Hepatocyte (in vitro differentiated cells): Measurements from ENCODE around the gene ARPP21.

Experiments used
- CTCF ChIP-seq: fragments of 200-600 bp; sonication (generic); IDR thresholded peaks from 2 replicates; pipeline ENCODE4 v1.5.1; 2016; ENCODE audit warnings: antibody characterized with exemption, mild to moderate bottlenecking; ENCODE audit not compliant: poor library complexity
- EZH2 ChIP-seq: fragments of 200-600 bp; sonication (generic); IDR thresholded peaks from 2 replicates; pipeline ENCODE4 v1.6.1; 2016; ENCODE audit warnings: antibody characterized with exemption, mild to moderate bottlenecking, borderline replicate concordance
- EZH2phosphoT487 ChIP-seq: fragments of 200-600 bp; sonication (generic); IDR thresholded peaks from one replicate; pipeline ENCODE4 v1.6.1; 2018; ENCODE audit warnings: antibody characterized with exemption, mild to moderate bottlenecking, low read depth, moderate library complexity; ENCODE audit not compliant: unreplicated experiment, severe bottlenecking

DNA sequence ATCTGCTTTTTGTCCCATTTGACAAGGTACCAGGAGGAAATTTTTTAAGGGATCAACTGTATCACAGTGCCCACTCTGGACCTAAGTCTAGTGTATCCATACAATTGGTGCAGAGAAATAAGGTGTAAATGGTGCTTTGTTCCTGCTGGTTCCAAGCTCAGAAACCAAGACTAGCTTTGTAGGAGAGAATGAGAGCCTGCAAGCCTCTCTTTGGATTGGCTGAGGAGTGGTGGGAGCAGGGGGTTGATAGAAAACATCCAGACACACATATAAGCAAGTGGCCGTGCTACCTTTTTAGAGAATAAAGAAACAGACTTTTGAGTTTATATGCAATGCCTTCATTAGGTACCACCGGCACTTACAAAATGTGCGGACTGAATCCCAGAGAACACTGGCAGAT lies 45.8 kb downstream of the ARPP21 start:
- TF ChIP-seq CTCF (no peak), EZH2 (no peak), EZH2phosphoT487 (no peak)
